ENCODE data around the gene CAMK2D.

Gene CAMK2D

DNA sequence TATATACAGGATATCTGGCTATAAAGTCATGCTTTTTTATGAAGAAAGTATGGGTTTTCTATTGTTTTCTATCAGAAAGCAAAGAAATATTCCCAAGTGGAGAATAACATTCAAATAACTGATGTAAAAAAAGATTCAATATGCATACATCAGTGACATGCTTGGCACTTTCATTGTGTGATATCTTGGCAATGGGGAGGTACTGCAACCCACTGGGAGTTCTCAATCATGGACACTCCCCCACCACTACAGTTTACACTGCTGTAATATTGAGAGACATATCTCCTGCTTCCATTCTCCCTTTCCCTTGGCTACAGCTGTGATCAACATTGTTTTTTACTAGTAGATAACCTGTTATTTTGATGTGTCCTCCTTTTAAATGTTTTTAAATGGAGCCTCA lies 257.8 kb downstream of the CAMK2D start:
- H3K36me3 ChIP-seq (ENCODE audit: insufficient read depth, low read length) = peaks cover 33% of the 10 kb centered on the region
- peaks cover 4% of the 10 kb centered on the region for H3K4me1 ChIP-seq (ENCODE audit: control insufficient read depth, insufficient read depth, low read length)
- no peaks in the 10 kb centered on the region for H3K27me3 ChIP-seq (ENCODE audit: control insufficient read depth, insufficient read depth, low read length)
- no peak overlapping the region for H3K9ac ChIP-seq (ENCODE audit: low read depth, low read length)
- H3K9me3 ChIP-seq (replicated peaks; ENCODE audit: low read length) = no peaks in the 10 kb centered on the region
- no peak overlapping the region for H3K4me3 ChIP-seq (ENCODE audit: low read length)
- H3K4me2 ChIP-seq (ENCODE audit: low read length) = no peak overlapping the region

GRCh38 chr4:113502906-113503305 lies 258.6 kb downstream of the CAMK2D start:
- H3K36me3 ChIP-seq (ENCODE audit: insufficient read depth, low read length) = peaks cover 33% of the 10 kb centered on the region
- H3K4me2 ChIP-seq (ENCODE audit: low read length) = no peak overlapping the region
- no peak overlapping the region for H3K9ac ChIP-seq (ENCODE audit: low read depth, low read length)

GRCh38 chr4:113502476-113502875 lies 259.1 kb downstream of the CAMK2D start:
- H3K9ac ChIP-seq (ENCODE audit: low read depth, low read length) = no peak overlapping the region
- H3K4me1 ChIP-seq (ENCODE audit: control insufficient read depth, insufficient read depth, low read length) = peaks cover 4% of the 10 kb centered on the region
- H3K9me3 ChIP-seq (replicated peaks; ENCODE audit: low read length) = no peaks in the 10 kb centered on the region
- H3K4me2 ChIP-seq (ENCODE audit: low read length) = no peak overlapping the region
- H3K27me3 ChIP-seq (ENCODE audit: control insufficient read depth, insufficient read depth, low read length) = no peaks in the 10 kb centered on the region
- H3K4me3 ChIP-seq (ENCODE audit: low read length) = no peak overlapping the region
- H3K36me3 ChIP-seq (ENCODE audit: insufficient read depth, low read length) = peaks cover 37% of the 10 kb centered on the region

More at GRCh38 chr4:113502906-113503305, 258.6 kb downstream of the CAMK2D start:
- H3K9me3 ChIP-seq (replicated peaks; ENCODE audit: low read length) = no peaks in the 10 kb centered on the region
- peaks cover 4% of the 10 kb centered on the region for H3K4me1 ChIP-seq (ENCODE audit: control insufficient read depth, insufficient read depth, low read length)
- no peak overlapping the region for H3K4me3 ChIP-seq (ENCODE audit: low read length)
- no peaks in the 10 kb centered on the region for H3K27me3 ChIP-seq (ENCODE audit: control insufficient read depth, insufficient read depth, low read length)

- H3K36me3 ChIP-seq (ENCODE audit: insufficient read depth, low read length) = peaks cover 44% of the 10 kb centered on the region
- no peak overlapping the region for H3K4me2 ChIP-seq (ENCODE audit: low read length)
- no peak overlapping the region for H3K9ac ChIP-seq (ENCODE audit: low read depth, low read length)
- H3K4me1 ChIP-seq (ENCODE audit: control insufficient read depth, insufficient read depth, low read length) = peaks cover 4% of the 10 kb centered on the region
- no peak overlapping the region for H3K4me3 ChIP-seq (ENCODE audit: low read length)
- no peaks in the 10 kb centered on the region for H3K27me3 ChIP-seq (ENCODE audit: control insufficient read depth, insufficient read depth, low read length)
- H3K9me3 ChIP-seq (replicated peaks; ENCODE audit: low read length) = no peaks in the 10 kb centered on the region
These were observed 261.1 kb downstream of the CAMK2D start for GRCh38 chr4:113500424-113500823.

DNA sequence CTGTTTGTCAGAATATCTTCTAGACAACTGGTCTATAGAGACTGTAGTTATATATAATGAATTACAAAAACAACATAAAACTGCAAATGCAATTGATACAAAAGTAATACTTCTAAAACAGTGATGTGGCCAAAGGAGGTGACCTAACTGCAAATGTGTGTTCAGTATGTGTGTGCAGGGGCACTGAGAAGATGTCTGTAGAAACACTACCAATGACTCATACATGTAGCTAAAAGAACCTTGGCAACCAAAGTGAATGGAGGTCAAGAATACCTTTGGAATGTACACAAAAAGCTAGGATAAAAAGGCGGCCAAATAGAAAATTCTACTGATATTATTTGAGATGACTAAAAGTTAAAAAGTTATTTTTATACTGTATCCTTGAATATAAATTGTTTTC lies 261.8 kb downstream of the CAMK2D start:
- Histone ChIP-seq H3K4me2 (ENCODE audit: low read length) (no peak overlapping the region), H3K4me3 (ENCODE audit: low read length) (no peak overlapping the region), H3K36me3 (ENCODE audit: insufficient read depth, low read length) (peaks cover 42% of the 10 kb centered on the region), H3K9me3 (replicated peaks; ENCODE audit: low read length) (no peaks in the 10 kb centered on the region), H3K4me1 (ENCODE audit: control insufficient read depth, insufficient read depth, low read length) (peaks cover 4% of the 10 kb centered on the region), H3K27me3 (ENCODE audit: control insufficient read depth, insufficient read depth, low read length) (no peaks in the 10 kb centered on the region), H3K9ac (ENCODE audit: low read depth, low read length) (no peak overlapping the region)

- H3K4me1 ChIP-seq (ENCODE audit: control insufficient read depth, insufficient read depth, low read length) = peaks cover 4% of the 10 kb centered on the region
- H3K4me2 ChIP-seq (ENCODE audit: low read length) = no peak overlapping the region
- no peak overlapping the region for H3K9ac ChIP-seq (ENCODE audit: low read depth, low read length)
- no peaks in the 10 kb centered on the region for H3K27me3 ChIP-seq (ENCODE audit: control insufficient read depth, insufficient read depth, low read length)
- H3K4me3 ChIP-seq (ENCODE audit: low read length) = no peak overlapping the region
- peaks cover 38% of the 10 kb centered on the region for H3K36me3 ChIP-seq (ENCODE audit: insufficient read depth, low read length)
- H3K9me3 ChIP-seq (replicated peaks; ENCODE audit: low read length) = no peaks in the 10 kb centered on the region
These were observed 262.4 kb downstream of the CAMK2D start for GRCh38 chr4:113499166-113499565.

- Histone ChIP-seq H3K4me2 (ENCODE audit: low read length) (no peak overlapping the region), H3K9me3 (replicated peaks; ENCODE audit: low read length) (no peaks in the 10 kb centered on the region), H3K4me1 (ENCODE audit: control insufficient read depth, insufficient read depth, low read length) (peaks cover 4% of the 10 kb centered on the region), H3K9ac (ENCODE audit: low read depth, low read length) (no peak overlapping the region), H3K36me3 (ENCODE audit: insufficient read depth, low read length) (peaks cover 32% of the 10 kb centered on the region), H3K27me3 (ENCODE audit: control insufficient read depth, insufficient read depth, low read length) (no peaks in the 10 kb centered on the region), H3K4me3 (ENCODE audit: low read length) (no peak overlapping the region)
These were observed 264.2 kb downstream of the CAMK2D start for GRCh38 chr4:113497154-113497884.

DNA sequence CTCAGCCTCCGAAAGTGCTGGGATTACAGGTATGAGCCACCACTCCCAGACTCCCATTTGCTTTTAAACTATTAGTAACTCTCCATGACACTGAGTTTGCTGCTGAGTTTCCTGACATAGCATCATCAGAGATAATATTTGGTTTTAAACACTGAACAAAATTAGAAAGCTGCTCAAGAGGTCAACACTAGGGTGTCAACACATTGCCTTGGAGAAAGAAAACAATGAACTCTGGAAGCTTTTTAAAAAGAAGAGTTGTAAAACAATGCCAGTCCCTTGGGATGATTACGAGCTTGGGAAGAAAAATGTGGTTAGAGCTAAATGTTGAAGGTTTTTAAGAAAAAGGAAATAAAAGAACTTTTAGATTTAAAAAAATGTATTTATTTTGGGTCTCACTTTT lies 264.8 kb downstream of the CAMK2D start:
- H3K9ac ChIP-seq (ENCODE audit: low read depth, low read length) = no peak overlapping the region
- H3K4me2 ChIP-seq (ENCODE audit: low read length) = no peak overlapping the region
- H3K4me1 ChIP-seq (ENCODE audit: control insufficient read depth, insufficient read depth, low read length) = peaks cover 4% of the 10 kb centered on the region
- H3K36me3 ChIP-seq (ENCODE audit: insufficient read depth, low read length) = peaks cover 32% of the 10 kb centered on the region
- no peaks in the 10 kb centered on the region for H3K27me3 ChIP-seq (ENCODE audit: control insufficient read depth, insufficient read depth, low read length)
- H3K9me3 ChIP-seq (replicated peaks; ENCODE audit: low read length) = no peaks in the 10 kb centered on the region
- no peak overlapping the region for H3K4me3 ChIP-seq (ENCODE audit: low read length)

DNA sequence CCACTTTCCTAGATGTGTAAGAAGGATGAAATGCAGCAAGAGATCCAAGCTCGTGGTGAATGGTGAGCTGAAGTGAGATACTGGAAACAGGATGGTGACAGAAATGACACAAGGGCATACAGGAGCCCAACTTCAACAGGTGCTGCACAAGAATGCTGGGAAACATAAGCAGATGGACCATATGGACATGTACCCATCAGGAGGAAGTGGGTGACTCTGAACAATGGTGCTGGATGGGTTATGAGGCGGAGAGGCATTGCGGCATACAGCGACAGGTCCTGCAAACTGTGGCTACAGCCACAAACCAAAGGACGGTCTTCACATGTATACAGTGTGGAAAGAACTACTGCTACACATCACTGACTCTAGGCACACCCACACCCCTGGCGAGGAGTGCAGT lies 265.7 kb downstream of the CAMK2D start:
- Histone ChIP-seq H3K9me3 (replicated peaks; ENCODE audit: low read length) (no peaks in the 10 kb centered on the region), H3K4me1 (ENCODE audit: control insufficient read depth, insufficient read depth, low read length) (peaks cover 4% of the 10 kb centered on the region), H3K27me3 (ENCODE audit: control insufficient read depth, insufficient read depth, low read length) (no peaks in the 10 kb centered on the region), H3K9ac (ENCODE audit: low read depth, low read length) (no peak overlapping the region), H3K4me2 (ENCODE audit: low read length) (no peak overlapping the region), H3K4me3 (ENCODE audit: low read length) (no peak overlapping the region), H3K36me3 (ENCODE audit: insufficient read depth, low read length) (peaks cover 30% of the 10 kb centered on the region)

- Histone ChIP-seq H3K4me3 (ENCODE audit: low read length) (no peak overlapping the region), H3K36me3 (ENCODE audit: insufficient read depth, low read length) (peaks cover 4% of the 10 kb centered on the region), H3K4me1 (ENCODE audit: control insufficient read depth, insufficient read depth, low read length) (no peaks in the 10 kb centered on the region), H3K9ac (ENCODE audit: low read depth, low read length) (no peak overlapping the region), H3K4me2 (ENCODE audit: low read length) (no peak overlapping the region), H3K27me3 (ENCODE audit: control insufficient read depth, insufficient read depth, low read length) (no peaks in the 10 kb centered on the region), H3K9me3 (replicated peaks; ENCODE audit: low read length) (no peaks in the 10 kb centered on the region)
These were observed 278.4 kb downstream of the CAMK2D start for GRCh38 chr4:113483131-113483530.

- peaks cover 10% of the 10 kb centered on the region for H3K36me3 ChIP-seq (ENCODE audit: insufficient read depth, low read length)
- H3K4me2 ChIP-seq (ENCODE audit: low read length) = no peak overlapping the region
- H3K9me3 ChIP-seq (replicated peaks; ENCODE audit: low read length) = no peaks in the 10 kb centered on the region
- no peaks in the 10 kb centered on the region for H3K27me3 ChIP-seq (ENCODE audit: control insufficient read depth, insufficient read depth, low read length)
- no peak overlapping the region for H3K4me3 ChIP-seq (ENCODE audit: low read length)
- no peak overlapping the region for H3K9ac ChIP-seq (ENCODE audit: low read depth, low read length)
- no peaks in the 10 kb centered on the region for H3K4me1 ChIP-seq (ENCODE audit: control insufficient read depth, insufficient read depth, low read length)
These were observed 279.2 kb downstream of the CAMK2D start for GRCh38 chr4:113482325-113482724.

GRCh38 chr4:113481820-113482219 lies 279.7 kb downstream of the CAMK2D start:
- H3K9me3 ChIP-seq (replicated peaks; ENCODE audit: low read length) = peaks cover 4% of the 10 kb centered on the region
- no peaks in the 10 kb centered on the region for H3K4me1 ChIP-seq (ENCODE audit: control insufficient read depth, insufficient read depth, low read length)
- peaks cover 15% of the 10 kb centered on the region for H3K36me3 ChIP-seq (ENCODE audit: insufficient read depth, low read length)
- H3K4me2 ChIP-seq (ENCODE audit: low read length) = no peak overlapping the region
- no peaks in the 10 kb centered on the region for H3K27me3 ChIP-seq (ENCODE audit: control insufficient read depth, insufficient read depth, low read length)
- H3K4me3 ChIP-seq (ENCODE audit: low read length) = no peak overlapping the region
- H3K9ac ChIP-seq (ENCODE audit: low read depth, low read length) = no peak overlapping the region
